K562 (cell line): ENCODE data around the gene ARPC2. TPM values are rescaled to one million over a fixed set of nuclear protein-coding genes. Genes with fewer than 3 reads are reported as not detected.

ENCODE experiments used
- ARID2 ChIP-seq: fragments of 450-650 bp; IDR thresholded peaks from 2 replicates; pipeline ENCODE4 v1.6.1; 2017; ENCODE audit warnings: antibody characterized with exemption, mild to moderate bottlenecking
- ATF6 ChIP-seq: sonication (generic); formaldehyde crosslinking; IDR thresholded peaks from 2 replicates; pipeline ENCODE4 v1.4.0; 2020; ENCODE audit warnings: mild to moderate bottlenecking, missing genetic modification reagents
- CGGBP1 ChIP-seq: fragments of 250-450 bp; sonication (Bioruptor Pico); IDR thresholded peaks from 2 replicates; pipeline ENCODE4 v1.9.0; 2021; ENCODE audit warnings: mild to moderate bottlenecking
- CUX1 ChIP-seq: fragments of 200-800 bp; sonication (Bioruptor generic); IDR thresholded peaks from 2 replicates; pipeline ENCODE4 v1.6.1; 2016; ENCODE audit warnings: missing genetic modification characterization, missing compliant biosample characterization
- EP400 ChIP-seq: fragments of 450-650 bp; IDR thresholded peaks from 2 replicates; pipeline ENCODE4 v1.6.1; 2017; ENCODE audit warnings: antibody characterized with exemption, mild to moderate bottlenecking, moderate library complexity
- ESRRA ChIP-seq: fragments of 450-650 bp; IDR thresholded peaks from 2 replicates; pipeline ENCODE4 v1.6.1; 2014; ENCODE audit warnings: low read depth, mild to moderate bottlenecking, moderate library complexity, borderline replicate concordance
- FOS ChIP-seq: IDR thresholded peaks from 3 replicates; pipeline ENCODE4 v1.6.1; 2011; ENCODE audit not compliant: insufficient read length; ENCODE audit errors: extremely low read depth
- KAT8 ChIP-seq: fragments of 450-650 bp; IDR thresholded peaks from 2 replicates; pipeline ENCODE4 v1.6.1; 2016; ENCODE audit warnings: low read depth, mild to moderate bottlenecking
- MAFK ChIP-seq: IDR thresholded peaks from 2 replicates; pipeline ENCODE4 v1.6.1; 2011; ENCODE audit warnings: low read length, improper control_type of control experiment
- MEF2D ChIP-seq: conservative IDR thresholded peaks from 2 replicates; pipeline ENCODE4 v1.6.1; 2016; ENCODE audit warnings: low read depth, missing genetic modification characterization, missing compliant biosample characterization
- MLLT1 ChIP-seq, 2 experiments: fragments of 450-650 bp; IDR thresholded peaks; 2 replicates each; pipeline ENCODE4 v1.6.1; 2016
- PURB ChIP-seq: sonication (generic); formaldehyde crosslinking; IDR thresholded peaks from 2 replicates; pipeline ENCODE4 v1.9.0; 2021; ENCODE audit warnings: low read depth, mild to moderate bottlenecking, missing genetic modification reagents
- PYGO2 ChIP-seq: fragments of 450-650 bp; IDR thresholded peaks from 2 replicates; pipeline ENCODE4 v1.6.1; 2016; ENCODE audit warnings: mild to moderate bottlenecking, missing genetic modification characterization, moderate library complexity, missing compliant biosample characterization
- RBM14 ChIP-seq: fragments of 200-400 bp; formaldehyde crosslinking; IDR thresholded peaks from 2 replicates; pipeline ENCODE4 v1.6.1; 2018; ENCODE audit warnings: low read depth, mild to moderate bottlenecking, low read length, moderate library complexity, borderline replicate concordance; ENCODE audit not compliant: insufficient read depth
- TCFL5 ChIP-seq: fragments of 250-450 bp; sonication (Bioruptor Pico); conservative IDR thresholded peaks from 2 replicates; pipeline ENCODE4 v1.6.1; 2021; ENCODE audit warnings: mild to moderate bottlenecking, moderate library complexity, matching md5 sums
- ZHX1 ChIP-seq: fragments of 150-350 bp; conservative IDR thresholded peaks from 2 replicates; pipeline ENCODE4 v1.6.1; 2014; ENCODE audit warnings: low read length
- ZNF583 ChIP-seq: fragments of 250-450 bp; sonication (Bioruptor Pico); IDR thresholded peaks from 2 replicates; pipeline ENCODE4 v1.4.0; 2020
- polyA plus RNA-seq, 8 experiments: library from polyadenylated mRNA; depleted of rRNA in 4 of 8; stranded (reverse) in 5 of 8; unstranded in 3 of 8; fragments of >200 nt; fragmentation: Nextera tagmentation in 2 of 8; fragmentation: Illumina TruSeq in 1 of 8; extraction: Ambion mirVana in 2 of 8; extraction: Trizol in 1 of 8; gene quantifications; 2 replicates each; pipeline versions ENCODE4 v1.2.1 to v1.2.3, GENCODE V29; 2011 to 2014; ENCODE audit warnings: inconsistent platforms in 1 of 8, missing spikeins in 1 of 8
- total RNA-seq, 7 experiments: library from RNA; depleted of rRNA in 6 of 7; stranded (reverse); fragments of >200 nt in 6 of 7; fragmentation: Illumina TruSeq in 2 of 7; extraction: Trizol in 2 of 7; gene quantifications; 2 replicates each; pipeline versions ENCODE4 v1.2.1 to v1.2.3, GENCODE V29; 2011 to 2021; ENCODE audit warnings: low replicate concordance in 1 of 7

The ARPC2 gene
- total and polyA plus RNA-seq, 9 of the 15 experiments (the other 6 are each of a cell fraction or from before 2014, with no cell fraction given) = 81.9 to 187 (median 103) TPM

GRCh38 chr2:218301176-218301819 is 84.3 kb downstream of the ARPC2 start (continued):
- TF ChIP-seq CUX1 (CRISPR knock-in tag) (no peak), MEF2D (tag) (no peak), ESRRA (0 out of 2 replicates have a peak, but pooled peaks have one; percentile 12), KAT8 (no peak), CGGBP1 (CRISPR knock-in tag) (no peak), ZHX1 (no peak), ARID2 (peak; percentile 56), MLLT1 (IDR thresholded peaks at IDR 0.05) (no peak), PYGO2 (tag) (no peak), RBM14 (no peak), FOS (no peak), EP400 (0 out of 2 replicates have a peak, but pooled peaks have one; percentile 15), TCFL5 (CRISPR knock-in tag) (no peak), ATF6 (CRISPR knock-in tag) (no peak), ZNF583 (CRISPR knock-in tag) (no peak), MAFK (no peak), PURB (CRISPR knock-in tag) (no peak)
